ENCODE data around the gene MALL.
"Not testable (repeated sequence)": the region's sequence is repeated elsewhere in the genome, so short reads cannot be mapped to it uniquely, and the experiment has no call there.

The MALL gene

GRCh38 chr2:110097506-110098220 lies 18.0 kb downstream of the MALL start:
- no peak for DNase-seq (ENCODE audit: low read depth in 2 of 2)

GRCh38 chr2:110095994-110096633 lies 19.5 kb downstream of the MALL start:
- DNase-seq (ENCODE audit: low read depth in 2 of 2), result no peak

GRCh38 chr2:110094884-110095534 lies 20.6 kb downstream of the MALL start:
- DNase-seq (ENCODE audit: low read depth in 2 of 2), result not testable (repeated sequence)

GRCh38 chr2:110093924-110094323 lies 21.7 kb downstream of the MALL start:
- not testable (repeated sequence) for DNase-seq (ENCODE audit: low read depth in 2 of 2)

- DNase-seq (ENCODE audit: low read depth in 2 of 2), result not testable (repeated sequence)
These were observed 25.5 kb downstream of the MALL start for GRCh38 chr2:110090164-110090563.

- not testable (repeated sequence) for DNase-seq (ENCODE audit: low read depth in 2 of 2)
These were observed 31.9 kb downstream of the MALL start for GRCh38 chr2:110083757-110084156.

GRCh38 chr2:110083162-110083561 lies 32.5 kb downstream of the MALL start:
- not testable (repeated sequence) for DNase-seq (ENCODE audit: low read depth in 2 of 2)

GRCh38 chr2:110078104-110078503 lies 37.5 kb downstream of the MALL start:
- not testable (repeated sequence) for DNase-seq (ENCODE audit: low read depth in 2 of 2)

GRCh38 chr2:110075896-110076295 lies 39.7 kb downstream of the MALL start:
- not testable (repeated sequence) for DNase-seq (ENCODE audit: low read depth in 2 of 2)

- DNase-seq (ENCODE audit: low read depth in 2 of 2), result not testable (repeated sequence)
These were observed 45.8 kb downstream of the MALL start for GRCh38 chr2:110069869-110070268.

- DNase-seq (ENCODE audit: low read depth in 2 of 2), result not testable (repeated sequence)
These were observed 47.5 kb downstream of the MALL start for GRCh38 chr2:110068153-110068552.

GRCh38 chr2:110062332-110062731 lies 53.3 kb downstream of the MALL start:
- DNase-seq (ENCODE audit: low read depth in 2 of 2), result not testable (repeated sequence)

GRCh38 chr2:110060550-110060949 lies 55.1 kb downstream of the MALL start:
- not testable (repeated sequence) for DNase-seq (ENCODE audit: low read depth in 2 of 2)

GRCh38 chr2:110059694-110060358 lies 55.8 kb downstream of the MALL start:
- DNase-seq (ENCODE audit: low read depth in 2 of 2), result not testable (repeated sequence)

GRCh38 chr2:110059009-110059693 lies 56.5 kb downstream of the MALL start:
- DNase-seq (ENCODE audit: low read depth in 2 of 2), result not testable (repeated sequence)

GRCh38 chr2:110058034-110058433 lies 57.6 kb downstream of the MALL start:
- not testable (repeated sequence) for DNase-seq (ENCODE audit: low read depth in 2 of 2)

- not testable (repeated sequence) for DNase-seq (ENCODE audit: low read depth in 2 of 2)
These were observed 59.7 kb downstream of the MALL start for GRCh38 chr2:110055819-110056408.

GRCh38 chr2:110054521-110055407 lies 60.9 kb downstream of the MALL start:
- not testable (repeated sequence) for DNase-seq (ENCODE audit: low read depth in 2 of 2)

- not testable (repeated sequence) for DNase-seq (ENCODE audit: low read depth in 2 of 2)
These were observed 61.9 kb downstream of the MALL start for GRCh38 chr2:110053688-110054087.

GRCh38 chr2:110052166-110052565 lies 63.5 kb downstream of the MALL start:
- not testable (repeated sequence) for DNase-seq (ENCODE audit: low read depth in 2 of 2)

All from activated CD4-positive, alpha-beta T cell treated with anti-CD3 and anti-CD28 coated beads for 24 hours (primary cell).